H1 (cell line): ENCODE measurements around the gene PDK3. TPM values are rescaled to one million over a fixed set of nuclear protein-coding genes. Genes with fewer than 3 reads are reported as not detected.

Experiments
- CTCF ChIA-PET: fragments of 300-600 bp; sonication (Branson Sonifier 250); formaldehyde crosslinking; loops from one replicate; lab custom pipeline; 2021; ENCODE audit not compliant: partially characterized antibody; lab: Charles Lee
- POLR2A ChIA-PET: fragments of 300-600 bp; sonication (Branson Sonifier 250); formaldehyde crosslinking; loops from one replicate; lab custom pipeline; 2021; ENCODE audit warnings: inconsistent platforms; ENCODE audit not compliant: partially characterized antibody; lab: Charles Lee
- DNase-seq, 2 experiments: peaks; one replicate each; pipeline versions ENCODE4 v3.0.0 to v3.0.0-alpha.2; 2010 to 2022; ENCODE audit warnings: low spot score in 2 of 2, low read depth in 1 of 2, mixed read lengths in 1 of 2
- FAIRE-seq: peaks from 2 replicates; lab custom pipeline; 2011; peaks lifted over from hg19 to GRCh38; lab: Jason Lieb, UNC
- H2AFZ ChIP-seq: 2 replicates; pipeline ENCODE4 v1.8.1; 2012; ENCODE audit warnings: low read length, inconsistent platforms
- H2AK5ac ChIP-seq: 2 replicates; pipeline ENCODE4 v1.6.1; 2013; ENCODE audit warnings: low read depth, low read length
- H2BK120ac ChIP-seq: replicated peaks from 2 replicates; pipeline ENCODE3; 2013; ENCODE audit warnings: low read depth, low read length, inconsistent platforms
- H2BK12ac ChIP-seq: 2 replicates; pipeline ENCODE4 v1.6.1; 2013; ENCODE audit warnings: low read depth, low read length
- H2BK15ac ChIP-seq: 2 replicates; pipeline ENCODE4 v1.6.1; 2013; ENCODE audit warnings: low read length
- H2BK20ac ChIP-seq: 2 replicates; pipeline ENCODE4 v1.6.1; 2013; ENCODE audit warnings: low read length
- H2BK5ac ChIP-seq: 2 replicates; pipeline ENCODE4 v1.6.1; 2013; ENCODE audit warnings: low read depth, low read length
- H3K14ac ChIP-seq: 2 replicates; pipeline ENCODE4 v1.6.1; 2013; ENCODE audit warnings: inconsistent platforms; ENCODE audit not compliant: insufficient read length
- H3K18ac ChIP-seq: 2 replicates; pipeline ENCODE4 v1.6.1; 2013; ENCODE audit warnings: low read length; ENCODE audit errors: extremely low read depth
- H3K23ac ChIP-seq: 2 replicates; pipeline ENCODE4 v1.6.1; 2013; ENCODE audit warnings: inconsistent platforms; ENCODE audit not compliant: insufficient read length
- H3K23me2 ChIP-seq: 2 replicates; pipeline ENCODE4 v1.6.1; 2013; ENCODE audit warnings: low read depth, low read length
- H3K27ac ChIP-seq: 2 replicates; pipeline ENCODE4 v1.6.1; 2011; ENCODE audit warnings: low read depth, low read length, inconsistent platforms
- H3K27me3 ChIP-seq, 4 experiments: replicated peaks in 1 of 4; 1 replicate in 1 of 4; 2 replicates in 3 of 4; pipeline versions ENCODE4 v1.6.1 to v1.8.1; 2011 to 2013; ENCODE audit warnings: low read length in 3 of 4, mild to moderate bottlenecking in 3 of 4, inconsistent platforms in 2 of 4, mixed read lengths in 2 of 4, moderate library complexity in 1 of 4; ENCODE audit not compliant: control insufficient read depth in 3 of 4, insufficient read depth in 3 of 4; ENCODE audit errors: extremely low read depth in 1 of 4
- H3K36me3 ChIP-seq, 4 experiments: 2 replicates each; pipeline versions ENCODE4 v1.6.1 to v1.8.1; 2011 to 2013; ENCODE audit warnings: mild to moderate bottlenecking in 4 of 4, low read length in 3 of 4, moderate library complexity in 2 of 4, control low read depth in 1 of 4, inconsistent platforms in 1 of 4; ENCODE audit not compliant: insufficient read depth in 4 of 4, control insufficient read depth in 2 of 4
- H3K4ac ChIP-seq: replicated peaks from 2 replicates; pipeline ENCODE3; 2013; ENCODE audit warnings: low read length, low read depth, mixed read lengths, inconsistent platforms; ENCODE audit not compliant: insufficient read length
- H3K4me1 ChIP-seq, 4 experiments: replicated peaks in 1 of 4; 1 replicate in 1 of 4; 2 replicates in 3 of 4; pipeline versions ENCODE4 v1.6.1 to v1.8.1; 2011 to 2013; ENCODE audit warnings: low read length in 3 of 4, inconsistent platforms in 2 of 4, mixed read lengths in 1 of 4; ENCODE audit not compliant: insufficient read depth in 4 of 4, control insufficient read depth in 3 of 4
- H3K4me2 ChIP-seq, 2 experiments: 2 replicates each; pipeline versions ENCODE4 v1.6.1 to v1.8.1; 2011 to 2013; ENCODE audit warnings: low read depth in 2 of 2, low read length in 2 of 2, control low read depth in 1 of 2, inconsistent platforms in 1 of 2, mild to moderate bottlenecking in 1 of 2; ENCODE audit not compliant: insufficient read depth in 1 of 2
- H3K4me3 ChIP-seq, 4 experiments: fragments of 200-600, 300-600 bp in 1 of 4; sonication (generic), shearing (Covaris generic), sonication (Bioruptor Twin) in 1 of 4; 2 replicates each; pipeline versions ENCODE4 v1.5.1 to v1.8.1; 2011 to 2016; ENCODE audit warnings: low read length in 4 of 4, low read depth in 3 of 4, control low read depth in 2 of 4, inconsistent platforms in 2 of 4, mild to moderate bottlenecking in 2 of 4, mixed read lengths in 1 of 4, moderate library complexity in 1 of 4; ENCODE audit not compliant: insufficient read depth in 2 of 4; ENCODE audit errors: extremely low read depth in 1 of 4
- H3K56ac ChIP-seq: replicated peaks from 2 replicates; pipeline ENCODE3; 2013; ENCODE audit warnings: low read depth, mild to moderate bottlenecking, mixed read lengths, low read length, inconsistent platforms; ENCODE audit not compliant: insufficient read length
- H3K79me1 ChIP-seq: 2 replicates; pipeline ENCODE4 v1.6.1; 2013; ENCODE audit warnings: low read depth, low read length, control low read depth
- H3K79me2 ChIP-seq, 2 experiments: 2 replicates each; pipeline versions ENCODE4 v1.6.1 to v1.8.1; 2012 to 2013; ENCODE audit warnings: low read length in 2 of 2, mild to moderate bottlenecking in 2 of 2, inconsistent platforms in 1 of 2; ENCODE audit not compliant: insufficient read depth in 2 of 2, control insufficient read depth in 1 of 2
- H3K9ac ChIP-seq, 4 experiments: replicated peaks in 1 of 4; 1 replicate in 1 of 4; 2 replicates in 3 of 4; pipeline versions ENCODE4 v1.6.1 to v1.8.1; 2011 to 2013; ENCODE audit warnings: low read depth in 3 of 4, low read length in 3 of 4, control low read depth in 2 of 4, mild to moderate bottlenecking in 2 of 4, moderate library complexity in 2 of 4, inconsistent platforms in 1 of 4; ENCODE audit errors: extremely low read depth in 1 of 4
- H3K9me3 ChIP-seq, 2 experiments: 2 replicates each; pipeline versions ENCODE4 v1.6.1 to v1.8.1; 2012 to 2013; ENCODE audit warnings: mild to moderate bottlenecking in 2 of 2, moderate library complexity in 2 of 2, control low read depth in 1 of 2, inconsistent platforms in 1 of 2, low read depth in 1 of 2, low read length in 1 of 2, mixed read lengths in 1 of 2; ENCODE audit not compliant: insufficient read depth in 2 of 2
- H4K20me1 ChIP-seq, 2 experiments: replicated peaks in 1 of 2; 2 replicates each; pipeline versions ENCODE3 to v1.8.1; 2011 to 2013; ENCODE audit warnings: inconsistent platforms in 2 of 2, low read length in 2 of 2, mild to moderate bottlenecking in 1 of 2; ENCODE audit not compliant: insufficient read depth in 2 of 2, control insufficient read depth in 1 of 2
- H4K5ac ChIP-seq: 2 replicates; pipeline ENCODE4 v1.6.1; 2013; ENCODE audit warnings: low read length, low read depth, mixed read lengths, inconsistent platforms; ENCODE audit not compliant: insufficient read length
- H4K8ac ChIP-seq: 2 replicates; pipeline ENCODE4 v1.8.0; 2013; ENCODE audit warnings: mild to moderate bottlenecking, moderate library complexity, low read length, inconsistent platforms; ENCODE audit not compliant: insufficient read depth; ENCODE audit errors: extremely low read depth
- H4K91ac ChIP-seq: replicated peaks from 2 replicates; pipeline ENCODE3; 2013; ENCODE audit warnings: low read length, mixed read lengths, inconsistent platforms; ENCODE audit not compliant: insufficient read length
- ASH2L ChIP-seq: fragments of 200-600, 300-600 bp; sonication (generic); IDR thresholded peaks from one replicate; pipeline ENCODE4 v1.7.1; 2017; ENCODE audit warnings: low read length
- BACH1 ChIP-seq: IDR thresholded peaks from 2 replicates; pipeline ENCODE4 v1.6.1; 2012; ENCODE audit warnings: low read length, improper control_type of control experiment
- KDM4A ChIP-seq: IDR thresholded peaks from one replicate; pipeline ENCODE4 v1.7.1; 2012; ENCODE audit warnings: low read depth, mild to moderate bottlenecking, moderate library complexity, low read length, inconsistent platforms; ENCODE audit not compliant: severe bottlenecking
- POLR2AphosphoS5 ChIP-seq: IDR thresholded peaks from 2 replicates; pipeline ENCODE4 v1.6.1; 2011; ENCODE audit warnings: low read depth, low read length
- SP1 ChIP-seq: IDR thresholded peaks from 2 replicates; pipeline ENCODE4 v1.6.1; 2011; ENCODE audit warnings: low read depth, low read length
- TAF1 ChIP-seq: IDR thresholded peaks from 2 replicates; pipeline ENCODE4 v1.6.1; 2011; ENCODE audit warnings: mild to moderate bottlenecking, low read depth, low read length
- WGBS, 2 experiments: shearing (Covaris generic) in 1 of 2; methylation state at CpG; one replicate each; pipeline versions ENCODE4 v1.1.6 to v1.1.7; 2013 to 2015; ENCODE audit warnings: low lambda C conversion rate in 2 of 2, mixed read lengths in 2 of 2, inconsistent platforms in 1 of 2, low coverage in 1 of 2, missing lambda C conversion rate in 1 of 2; ENCODE audit not compliant: insufficient replicate concordance in 2 of 2, insufficient coverage in 1 of 2, insufficient read length in 1 of 2; ENCODE audit errors: extremely low coverage in 1 of 2, missing lambda C conversion rate in 1 of 2; 5-methylcytosine and 5-hydroxymethylcytosine counted together
- long read RNA-seq, 2 experiments: library from RNA in 1 of 2; library from capped mRNA in 1 of 2; stranded (forward); transcript quantifications; one replicate each; pipeline ENCODE4 v2.0.0, GENCODE V29; 2021; ENCODE audit warnings: inconsistent platforms in 1 of 2
- polyA minus RNA-seq, 3 experiments: library from RNA; depleted of rRNA, polyadenylated mRNA; stranded (reverse); fragments of >200 nt; gene quantifications; 1 replicate in 2 of 3; 2 replicates in 1 of 3; pipeline ENCODE4 v1.2.3, GENCODE V29; 2011
- polyA plus RNA-seq, 7 experiments: library from polyadenylated mRNA; depleted of rRNA in 3 of 7; stranded (reverse) in 5 of 7; unstranded in 2 of 7; fragments of >200 nt in 5 of 7; fragments of 200-250 nt in 2 of 7; gene quantifications; 1 replicate in 5 of 7; 2 replicates in 1 of 7; 4 replicates in 1 of 7; pipeline versions ENCODE4 v1.2.1 to v1.2.3, GENCODE V29; 2011 to 2013; ENCODE audit warnings: missing spikeins in 2 of 7, mixed read lengths in 2 of 7
- total RNA-seq: library from RNA; stranded (reverse); fragmentation: NEBNext Ultra II Directional; extraction: Animal tissue kit (Norgen Biotek cat#: 25700); gene quantifications from 2 replicates; pipeline ENCODE4 v1.2.1, GENCODE V29; 2021
- TF ChIP-seq, protein P1 (sequence below): IDR thresholded peaks from 2 replicates; pipeline ENCODE4 v1.6.1; 2012; ENCODE audit warnings: inconsistent platforms
- TF ChIP-seq, protein P2 (sequence below): IDR thresholded peaks from 2 replicates; pipeline ENCODE4 v1.6.1; 2012; ENCODE audit warnings: inconsistent platforms

Gene PDK3
- total RNA-seq (24.8 and 25.5 TPM in 2 replicates), polyA plus RNA-seq (2011; rRNA removed) (17.4 and 22.5 TPM in 2 replicates), polyA minus RNA-seq (2011; rRNA and poly(A)+ RNA removed) (50.4 and 75.6 TPM in 2 replicates)
- 19.3 TPM for polyA plus RNA-seq (2011; cell fraction: cytosol; rRNA removed)
- polyA plus RNA-seq (2011; cell fraction: nucleus; rRNA removed), result 11.9 TPM
- 9.6 to 12.1 TPM (median 12.0 TPM) in 4 replicates for polyA plus RNA-seq (2012, experiment 1 of 2)
- polyA plus RNA-seq (2012, experiment 2 of 2), result 10.8 TPM
- 11.2 TPM for polyA plus RNA-seq (2013, experiment 1 of 2)
- 11.7 TPM for polyA plus RNA-seq (2013, experiment 2 of 2)
- polyA minus RNA-seq (2011; cell fraction: cytosol; rRNA and poly(A)+ RNA removed), result 25.6 TPM
- polyA minus RNA-seq (2011; cell fraction: nucleus; rRNA and poly(A)+ RNA removed), result 26.0 TPM
- long read RNA-seq, experiment 1, transcript PDK3-202 (12 exons, 1,921 nt), result major isoform, 6 of 12 reads
- long read RNA-seq, experiment 1, partial matches to known transcripts, result 2 of 12 reads
- long read RNA-seq, experiment 1, other reads (novel, unspliced or antisense), result 4 of 12 reads
- long read RNA-seq, experiment 2, partial matches to known transcripts, result 2 of 2 reads
- long read RNA-seq, experiment 2, other reads (novel, unspliced or antisense), result 0 of 2 reads

DNA sequence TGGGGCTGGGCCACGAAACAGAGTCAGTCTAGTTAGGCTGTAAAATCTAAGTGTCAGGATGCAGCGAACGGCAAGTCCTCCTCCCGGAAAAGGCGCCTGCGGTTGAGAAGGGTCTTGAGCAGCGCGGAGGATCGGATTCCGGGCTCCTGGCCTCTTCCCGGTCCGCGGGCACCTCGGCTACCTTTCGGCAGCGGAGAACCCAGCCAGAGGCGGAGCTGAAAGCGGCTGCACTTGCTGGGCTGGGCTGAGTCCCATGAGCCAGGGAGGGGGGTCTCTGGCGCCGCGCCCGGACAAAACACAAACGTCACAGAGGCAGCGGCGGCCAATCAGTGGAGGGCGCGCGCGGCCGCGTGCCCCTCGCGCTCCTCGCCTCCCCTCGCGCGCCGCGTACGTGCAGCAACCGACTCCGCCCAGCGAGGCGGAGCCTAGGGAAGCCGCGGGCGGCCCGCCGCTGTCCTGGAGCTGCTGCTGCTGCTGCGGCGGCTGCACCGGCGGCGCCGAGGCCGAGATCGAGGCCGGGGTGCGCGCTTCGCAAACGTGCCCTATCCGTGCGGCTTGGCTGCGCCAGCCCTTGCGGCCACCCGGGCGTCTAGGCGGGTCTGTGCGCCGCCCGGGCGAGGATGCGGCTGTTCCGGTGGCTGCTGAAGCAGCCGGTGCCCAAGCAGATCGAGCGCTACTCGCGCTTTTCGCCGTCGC, at the start of gene PDK3:
Gene PDK3 (plus strand): TSS at position 451 of the 696 bp plus-strand sequence. CDS start 170 bp downstream, at position 621.
- Histone ChIP-seq H3K18ac (no peak within 1 kb of the TSS; the same call in 1 of the 2 replicates), H4K91ac (no peak within 1 kb of the TSS), H4K20me1 (no peaks in the 10 kb centered on the region), H3K79me1 (no peaks in the 10 kb centered on the region), H3K27ac (peak within 1 kb of the TSS; percentile 77; the same call in 1 of the 2 replicates), H2BK15ac (peak within 1 kb of the TSS; percentile 46; the same call in 1 of the 2 replicates), H2BK5ac (no peak within 1 kb of the TSS; the same call in 1 of the 2 replicates), H3K56ac (no peak within 1 kb of the TSS), H2BK12ac (peak within 1 kb of the TSS; percentile 50; the same call in 1 of the 2 replicates), H3K23ac (no peak within 1 kb of the TSS), H3K14ac (no peak within 1 kb of the TSS), H2BK20ac (no peak within 1 kb of the TSS), H3K79me2 (peaks cover 0 to 16% of the 10 kb centered on the region in 2 experiments; a peak in 2 of 4 replicates), H2AK5ac (no peak within 1 kb of the TSS), H2AFZ (no peak within 1 kb of the TSS; the same call in 1 of the 2 replicates), H3K9me3 (no peaks in the 10 kb centered on the region), H3K27me3 (no peaks in the 10 kb centered on the region), H3K4ac (no peak within 1 kb of the TSS), H3K4me2 (peak within 1 kb of the TSS; percentile 46 to 76), H3K4me3 (peak within 1 kb of the TSS; percentile 60 to 84 (median 72)), H3K4me1 (peaks cover 0 to 4% (median 3%) of the 10 kb centered on the region in 4 experiments; a peak in 4 of 7 replicates), H3K9ac (peak within 1 kb of the TSS; percentile 15 to 82 (median 71)), H3K23me2 (peaks cover 4% of the 10 kb centered on the region; the same call in 1 of the 2 replicates), H4K8ac (peak within 1 kb of the TSS; percentile 79; the same call in 1 of the 2 replicates), H2BK120ac (no peak within 1 kb of the TSS), H4K5ac (no peak within 1 kb of the TSS), H3K36me3 (no peaks in the 10 kb centered on the region)
- POLR2A ChIA-PET, result interaction anchor here (0.6 to 1.5 kb wide), 8 partner anchors 10 to 798 kb away, joined by 3 to 7 read pairs (median 3); partner anchors contain the start of gene PRDX4
- 1% methylated on average over 34 of the region's 83 CpGs; no CpG with 5 or more reads in 1 of the 2 experiments for WGBS, 2 experiments
- CTCF ChIA-PET, result interaction anchor here (0.7 to 1.1 kb wide), 2 partner anchors 35 to 59 kb away, joined by 3 read pairs; no protein-coding TSS in a partner anchor
- peak; percentile 64 to 73 for DNase-seq
- peak; percentile 39 for FAIRE-seq
- TF ChIP-seq SP1 (no peak), BACH1 (no peak), TAF1 (peak; percentile 70), ASH2L (peak; percentile 78), KDM4A (peak; percentile 55), POLR2AphosphoS5 (peak; percentile 38; the same call in 1 of the 2 replicates)
- TF ChIP-seq, protein P1, sequence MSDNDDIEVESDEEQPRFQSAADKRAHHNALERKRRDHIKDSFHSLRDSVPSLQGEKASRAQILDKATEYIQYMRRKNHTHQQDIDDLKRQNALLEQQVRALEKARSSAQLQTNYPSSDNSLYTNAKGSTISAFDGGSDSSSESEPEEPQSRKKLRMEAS, result peak; percentile 84
- TF ChIP-seq, protein P2, sequence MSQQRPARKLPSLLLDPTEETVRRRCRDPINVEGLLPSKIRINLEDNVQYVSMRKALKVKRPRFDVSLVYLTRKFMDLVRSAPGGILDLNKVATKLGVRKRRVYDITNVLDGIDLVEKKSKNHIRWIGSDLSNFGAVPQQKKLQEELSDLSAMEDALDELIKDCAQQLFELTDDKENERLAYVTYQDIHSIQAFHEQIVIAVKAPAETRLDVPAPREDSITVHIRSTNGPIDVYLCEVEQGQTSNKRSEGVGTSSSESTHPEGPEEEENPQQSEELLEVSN, result peak; percentile 59; the same call in 1 of the 2 replicates
